Stimulated activated naive CD4-positive, alpha-beta T cell treated with Interleukin-2 at 50 U/mL for 16 hours (primary cell): ENCODE data around the gene MTUS2.

Source experiments
- DNase-seq: peaks from one replicate; lab custom pipeline; 2025; lab: John Stamatoyannopoulos, UW

MTUS2 gene

DNA sequence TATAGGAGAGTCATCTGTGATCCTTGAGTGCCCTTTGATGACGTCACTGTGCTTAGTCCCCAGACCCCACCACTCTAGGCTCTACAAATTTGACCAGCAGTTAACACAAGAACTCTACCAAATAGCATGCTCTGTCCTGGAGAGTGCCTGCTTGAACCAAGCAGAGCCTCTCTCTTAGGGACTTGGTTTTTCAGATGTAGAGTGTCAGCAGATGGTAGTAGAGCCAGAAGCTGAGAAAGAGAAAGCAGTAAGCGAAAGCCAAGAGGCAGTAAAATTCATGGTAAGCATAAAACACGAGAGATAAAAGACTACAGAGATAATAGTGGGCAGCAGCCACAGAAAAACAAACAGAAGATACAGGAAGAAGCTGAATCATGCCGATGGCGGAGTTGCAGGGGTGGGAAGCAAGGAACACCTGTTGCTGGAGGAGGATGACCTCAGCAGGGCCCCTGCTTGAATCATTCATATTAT, 582.1 kb downstream of the MTUS2 start:
- no peak for DNase-seq

DNA sequence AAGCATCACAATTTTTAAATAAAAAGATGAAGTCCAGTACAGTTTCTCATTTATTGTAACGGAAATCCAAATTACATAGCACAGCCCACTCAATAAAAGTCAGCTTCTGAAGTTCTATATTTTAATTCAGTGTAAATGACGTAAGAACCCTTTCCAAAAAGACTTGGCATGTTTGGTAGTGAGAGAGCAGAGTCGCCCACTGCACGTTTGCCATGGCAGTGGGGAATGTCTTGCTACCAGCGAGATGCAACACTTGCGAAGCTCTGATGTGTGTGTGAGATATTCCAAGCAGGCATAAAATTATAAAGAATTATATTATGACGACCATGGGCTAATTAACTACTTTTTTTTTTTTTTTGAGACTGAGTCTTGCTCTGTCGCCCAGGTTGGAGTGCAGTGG, 585.3 kb downstream of the MTUS2 start:
- DNase-seq, result no peak

DNA sequence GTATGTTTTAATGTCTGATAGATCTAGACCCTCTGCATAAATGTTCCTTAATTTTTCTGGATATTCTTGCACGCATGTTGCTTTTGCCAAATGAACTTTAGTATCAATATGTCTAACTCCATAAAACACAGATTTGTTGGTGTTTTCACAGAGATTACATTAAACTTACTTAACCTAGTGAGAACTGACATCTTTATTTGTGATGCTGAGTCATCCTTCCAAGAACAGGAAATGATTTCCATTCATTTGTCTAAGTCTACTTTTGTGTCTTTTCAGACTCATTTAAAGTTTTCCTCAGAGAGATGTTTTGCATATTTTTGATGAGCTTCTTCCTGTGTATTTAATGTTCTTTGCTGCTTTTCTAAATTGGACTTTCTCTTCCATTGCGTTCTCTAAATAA, 591.3 kb downstream of the MTUS2 start:
- no peak for DNase-seq

DNA sequence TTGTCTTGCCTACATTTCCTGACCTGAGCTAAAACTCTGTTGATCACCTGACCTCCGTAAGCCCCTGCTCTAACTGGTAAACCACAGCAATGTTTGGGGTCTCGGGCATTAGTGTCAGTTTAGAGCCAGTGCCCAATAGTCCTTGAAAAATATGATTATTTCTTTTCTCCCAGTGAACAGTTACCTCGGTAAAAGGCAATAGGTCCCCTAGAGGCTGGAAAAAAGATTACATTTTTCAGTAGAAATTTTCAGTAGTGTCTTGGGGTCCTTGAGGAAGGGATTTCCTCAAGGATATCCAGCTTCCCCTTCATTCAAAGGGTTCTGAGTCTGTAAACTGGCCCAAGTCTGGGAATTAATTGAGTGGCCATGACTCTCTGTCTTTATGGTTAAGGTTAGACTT, 597.9 kb downstream of the MTUS2 start:
- no peak for DNase-seq

DNA sequence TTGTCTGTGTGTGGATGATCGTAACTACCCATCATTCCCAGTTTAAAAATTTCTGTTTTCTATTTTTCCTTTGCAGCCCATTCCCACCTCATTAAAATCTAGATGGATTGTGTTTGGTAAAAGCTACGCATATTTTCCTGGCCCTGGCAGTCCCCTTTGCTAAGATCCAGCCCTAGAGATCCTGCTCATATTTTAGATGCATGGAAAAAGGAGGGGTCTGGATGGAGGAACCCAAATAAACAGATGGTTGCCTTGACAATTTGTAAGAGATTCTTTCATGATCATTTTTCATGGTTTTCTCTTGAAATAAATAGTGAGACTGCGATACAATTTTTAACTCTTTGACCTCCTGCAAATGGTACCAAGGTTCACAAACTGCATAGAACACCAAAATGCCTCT, 601.0 kb downstream of the MTUS2 start:
- no peak for DNase-seq

DNA sequence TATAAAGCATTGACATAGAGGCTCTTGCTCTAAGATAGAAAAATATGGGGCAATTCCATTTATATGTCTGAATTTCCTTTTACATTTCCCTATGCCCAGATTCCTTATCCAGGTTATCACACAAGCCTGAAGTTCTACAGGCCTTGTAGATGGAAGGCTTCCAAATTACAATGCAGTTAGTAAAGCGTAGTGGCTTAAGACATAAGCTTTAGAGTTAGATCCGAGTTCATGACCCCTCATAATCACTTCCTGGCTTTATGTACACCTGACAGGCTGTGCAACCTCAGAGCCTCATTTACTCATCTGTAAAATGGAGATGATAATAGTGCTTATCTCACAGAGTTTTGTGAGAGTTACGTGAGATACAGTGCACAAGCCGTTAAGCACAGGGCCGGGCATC, 601.9 kb downstream of the MTUS2 start:
- no peak for DNase-seq

DNA sequence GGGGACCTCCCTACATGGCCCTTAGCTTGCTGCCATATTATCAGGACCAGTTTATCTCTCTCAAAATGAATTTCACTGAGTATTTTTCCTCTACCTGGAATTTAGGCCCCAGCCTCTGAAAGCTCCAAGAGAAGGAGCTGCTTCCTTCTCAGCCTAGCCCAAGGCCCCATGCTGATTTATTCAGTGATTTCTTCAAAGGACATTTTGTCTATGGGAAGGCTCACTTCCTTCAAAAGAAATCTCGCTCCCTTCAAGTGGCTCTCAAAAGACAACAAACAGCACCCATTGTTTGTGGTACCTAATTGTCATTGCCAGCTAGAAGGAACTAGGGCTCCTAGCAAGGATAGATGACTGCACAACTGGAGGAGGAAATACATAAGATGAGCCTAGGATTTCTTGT, 602.9 kb downstream of the MTUS2 start:
- no peak for DNase-seq

DNA sequence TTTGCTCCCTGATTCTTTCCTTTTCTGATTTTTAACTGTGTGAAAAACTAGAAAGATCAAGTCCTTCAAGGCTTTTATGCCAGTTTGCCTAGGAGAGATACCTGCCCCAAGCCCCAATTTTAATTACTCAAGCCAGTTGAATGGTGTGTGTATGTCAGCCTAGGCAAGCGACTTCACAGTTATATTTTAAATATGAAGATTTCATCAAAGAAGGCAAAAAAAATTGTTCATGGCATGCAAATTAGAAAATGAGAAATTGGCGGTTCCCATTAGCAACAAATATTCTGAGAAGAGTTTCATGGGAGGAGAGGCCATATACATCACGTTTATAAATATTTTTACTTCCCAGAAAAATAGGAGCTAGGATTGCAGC, 607.8 kb downstream of the MTUS2 start:
- DNase-seq, result no peak

DNA sequence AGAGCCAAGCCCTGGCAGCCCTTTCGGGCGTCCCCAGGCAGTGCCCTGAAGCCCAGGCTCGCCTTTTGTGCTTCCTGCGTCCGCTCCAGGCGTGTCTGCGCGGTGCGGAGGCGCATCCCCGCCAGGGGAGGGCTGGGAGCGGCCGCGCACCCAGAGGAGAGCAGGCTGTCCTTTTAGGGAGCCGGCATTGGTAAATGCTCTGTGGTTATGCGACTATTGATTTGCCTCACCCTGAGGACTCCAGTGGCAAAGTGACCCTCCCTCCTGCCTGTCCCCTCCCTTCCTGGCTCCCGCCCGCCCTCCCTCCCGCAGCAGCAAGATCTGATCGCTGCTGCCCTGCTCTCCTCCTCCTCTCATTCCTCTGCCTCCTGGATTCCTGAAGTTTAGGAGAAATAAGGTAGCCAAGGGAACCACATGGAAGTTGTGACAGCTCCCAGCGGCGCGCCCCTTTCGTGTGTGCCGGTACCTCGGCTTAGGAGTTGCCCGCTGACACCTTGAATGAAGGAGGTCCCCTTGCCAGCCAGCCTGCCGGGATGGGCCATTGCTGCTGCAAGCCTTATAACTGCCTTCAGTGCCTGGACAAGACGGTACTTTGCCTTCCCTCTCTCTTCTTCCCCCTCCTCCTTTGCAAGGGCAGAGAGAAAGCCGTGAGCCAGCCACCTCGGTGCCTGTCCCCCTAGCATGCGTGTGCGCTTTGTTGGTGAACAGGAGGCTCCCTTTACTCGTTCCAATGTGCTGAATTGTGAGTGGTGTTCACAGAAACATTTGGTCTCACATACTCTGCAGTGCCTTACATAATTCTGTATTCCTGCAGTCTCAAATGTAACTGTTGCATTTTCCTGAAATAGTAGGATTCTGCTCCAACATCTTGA, 608.4 kb downstream of the MTUS2 start:
- DNase-seq, result no peak

DNA sequence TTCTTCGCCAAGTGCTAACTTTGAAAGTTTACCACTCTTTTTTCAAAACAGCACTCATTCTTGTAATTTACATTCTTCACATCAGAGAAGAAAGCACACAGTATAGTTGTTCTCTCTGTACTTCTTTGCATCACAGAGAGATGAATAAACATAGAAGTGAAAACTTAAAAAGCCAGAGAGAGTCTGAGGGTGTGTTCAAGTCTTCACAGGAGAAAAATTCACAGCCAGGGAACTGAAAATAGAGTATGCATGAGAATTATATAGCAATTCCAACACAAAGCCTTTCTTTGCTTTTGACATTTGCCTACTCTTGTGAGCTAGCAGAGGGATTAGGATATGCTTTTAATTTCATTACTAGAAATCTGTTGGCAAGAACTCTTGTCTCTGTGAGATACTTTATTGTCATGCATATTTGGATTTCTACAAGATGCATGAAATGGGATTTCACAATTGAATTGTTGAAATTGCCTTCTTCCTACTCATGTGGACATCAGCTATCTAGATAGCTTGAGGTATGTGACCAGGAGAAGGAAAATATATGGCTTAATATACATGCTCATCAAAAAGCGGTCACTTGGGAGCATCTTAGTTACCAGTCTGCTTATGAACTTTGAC, 609.3 kb downstream of the MTUS2 start:
- no peak for DNase-seq

DNA sequence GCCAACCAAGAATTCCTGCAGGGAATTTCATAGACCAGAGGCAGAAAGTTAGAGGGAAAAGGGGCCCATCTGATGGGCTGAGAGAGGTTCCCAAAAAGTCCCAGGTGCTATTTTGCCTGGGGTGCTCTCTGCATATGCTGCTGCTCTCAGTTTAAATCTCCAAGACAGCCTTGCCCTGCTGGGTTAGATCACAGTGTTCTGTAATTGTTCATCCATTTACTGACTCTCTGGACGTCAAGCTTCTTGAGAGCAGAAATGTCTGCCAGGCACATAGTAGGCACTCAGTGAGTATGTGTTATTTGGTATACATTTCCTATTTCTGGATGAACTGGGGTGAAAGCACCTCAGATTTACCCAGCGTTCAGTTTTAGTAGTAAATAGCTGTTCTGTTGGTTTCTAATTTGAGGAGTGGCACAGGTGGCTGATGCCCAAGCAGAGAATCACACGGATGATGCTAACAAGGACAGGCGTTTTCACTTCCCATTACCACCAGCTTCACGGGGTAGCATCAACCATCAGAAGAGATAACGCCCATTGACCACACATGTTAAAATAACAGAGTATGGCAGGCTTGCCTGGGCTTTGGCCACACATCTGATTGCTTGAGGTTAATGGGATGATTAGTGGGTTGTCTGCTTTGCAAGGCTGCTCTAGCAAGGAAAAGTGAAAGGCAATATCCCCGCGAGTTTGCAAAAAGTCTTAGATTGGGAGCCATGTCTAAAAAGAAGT, 614.2 kb downstream of the MTUS2 start:
- DNase-seq, result no peak

DNA sequence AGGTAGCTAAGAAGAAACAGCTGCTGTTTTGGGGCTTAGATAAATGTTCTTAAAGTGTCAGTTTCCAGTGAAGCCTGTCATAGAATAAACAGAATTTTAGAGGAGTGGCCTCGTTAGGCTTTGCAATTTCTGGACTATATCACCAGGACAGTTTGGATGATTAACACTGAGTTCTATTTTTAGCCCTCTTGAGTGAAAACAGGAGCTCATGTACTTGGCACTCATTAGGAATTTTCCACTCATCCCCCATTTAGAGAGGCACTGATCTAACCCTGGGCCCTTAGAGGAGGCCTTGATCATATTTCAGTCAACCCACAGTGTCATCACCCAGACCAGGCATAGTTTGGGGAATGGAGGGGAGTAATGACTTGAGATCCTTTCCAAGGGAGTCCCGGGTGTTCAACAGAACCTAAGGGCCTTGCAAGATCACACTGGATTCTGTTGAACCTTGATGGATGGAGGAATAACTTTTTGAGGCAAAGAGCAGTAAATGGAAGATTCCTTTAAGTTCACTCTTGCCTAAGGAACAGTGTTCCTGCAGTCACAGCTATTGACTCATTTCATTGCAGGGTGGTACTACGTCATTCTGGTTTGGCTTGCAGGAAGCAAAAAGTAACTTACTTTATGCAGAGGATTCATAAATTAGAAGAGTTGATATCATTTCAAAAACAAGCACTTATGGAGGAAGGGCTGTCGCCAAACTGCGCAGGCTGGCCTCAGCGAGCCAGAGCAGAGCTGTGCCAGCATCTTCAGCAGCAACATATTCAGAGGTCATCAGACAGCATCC, 615.2 kb downstream of the MTUS2 start:
- no peak for DNase-seq

DNA sequence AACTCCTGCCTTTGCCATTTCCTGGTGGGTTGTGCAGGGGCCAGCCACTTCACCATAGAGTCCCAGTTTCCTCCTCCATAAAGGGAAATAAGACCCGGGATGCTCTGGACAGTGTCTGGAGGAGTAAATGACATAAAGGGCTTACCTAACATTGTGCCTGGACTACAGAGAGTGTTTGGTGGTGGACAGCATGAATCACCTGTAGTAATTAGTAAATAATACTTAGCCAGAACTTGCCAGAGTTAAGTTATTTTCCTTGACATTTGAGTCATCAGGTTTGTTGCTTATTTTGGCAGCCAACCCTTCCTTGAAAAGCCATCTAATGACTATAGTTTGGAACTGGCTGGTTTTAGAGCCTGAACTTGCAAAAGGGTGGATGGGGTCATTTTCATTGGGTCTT, 616.2 kb downstream of the MTUS2 start:
- DNase-seq, result no peak

DNA sequence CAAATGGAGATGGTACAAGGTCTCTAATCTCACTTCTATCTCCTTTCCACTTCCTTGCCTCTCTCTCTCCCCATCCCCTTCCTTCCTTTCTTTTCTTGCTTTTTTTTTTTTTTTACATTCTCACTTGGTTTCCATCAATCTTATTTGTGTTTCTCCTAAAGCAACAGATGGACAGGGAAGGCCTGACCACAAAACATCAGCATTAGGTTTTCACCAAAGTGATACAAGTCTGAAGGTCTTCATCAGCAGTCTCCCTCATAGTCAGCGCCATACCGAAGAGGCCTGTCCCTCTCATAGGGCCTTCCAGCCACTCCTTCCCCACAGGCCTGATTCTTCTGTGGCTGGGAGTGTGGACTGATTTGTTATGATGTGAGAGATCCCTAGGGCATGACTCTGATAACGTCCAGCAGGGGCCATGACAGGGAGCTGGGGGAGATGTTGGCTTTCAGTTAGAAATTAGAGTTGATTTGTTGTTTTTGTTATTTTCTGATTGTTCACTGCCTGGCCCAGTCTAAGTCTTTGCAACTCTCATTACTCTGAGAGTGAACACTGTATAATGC, 616.7 kb downstream of the MTUS2 start:
- no peak for DNase-seq

DNA sequence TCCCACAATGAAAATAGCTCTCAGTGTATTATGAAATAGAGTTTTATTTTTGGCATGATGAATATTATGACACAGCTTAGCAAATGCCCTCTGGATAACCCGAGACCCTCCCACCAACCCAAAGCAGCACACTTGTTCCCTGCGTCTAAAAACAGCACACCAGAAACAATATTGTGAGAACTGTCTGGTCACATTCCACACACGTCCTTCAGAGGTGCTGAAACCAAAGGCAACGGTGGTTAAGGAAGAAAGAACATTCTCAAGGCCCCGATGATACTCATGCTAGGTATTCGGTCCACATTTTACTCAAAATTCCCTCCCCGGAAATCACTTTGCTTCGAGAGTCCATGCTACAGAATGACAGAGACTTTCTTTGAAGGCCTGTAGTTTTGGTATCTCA, 618.6 kb downstream of the MTUS2 start:
- DNase-seq, result no peak

DNA sequence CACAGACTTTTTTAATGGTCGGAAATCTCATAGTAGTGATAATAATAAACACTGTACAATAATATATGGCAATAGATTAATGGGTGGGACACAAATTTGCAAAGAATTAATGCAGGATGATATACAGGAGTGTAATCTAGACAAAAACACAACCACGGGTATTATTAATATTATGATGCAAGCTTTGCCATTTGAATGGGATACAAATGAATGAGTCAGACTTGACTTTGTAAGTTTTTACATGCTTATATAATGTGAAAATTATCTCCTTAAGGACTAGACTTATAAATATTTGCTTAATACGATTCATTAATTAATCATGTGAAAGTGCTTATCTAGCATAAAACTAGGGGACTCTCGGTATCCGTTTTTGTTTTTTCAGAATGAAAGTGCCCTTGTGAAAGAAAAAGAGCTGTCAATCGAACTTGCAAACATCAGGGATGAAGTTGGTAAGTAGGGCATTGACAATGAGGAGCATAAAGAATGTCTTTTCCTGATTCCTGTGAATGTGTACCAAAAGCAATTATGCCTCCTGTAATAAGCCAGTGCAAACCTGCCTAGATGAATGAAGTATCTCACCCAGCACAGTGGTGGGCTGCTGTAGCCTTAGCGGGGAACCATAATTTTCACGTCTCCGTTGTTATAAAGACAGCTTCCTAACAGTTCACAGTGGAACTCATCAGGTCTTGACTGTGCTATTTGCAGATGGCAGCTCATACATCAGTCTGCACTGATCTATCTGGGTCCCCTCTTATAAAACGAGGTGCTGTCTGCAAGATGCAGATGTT, 619.7 kb downstream of the MTUS2 start:
- DNase-seq, result no peak

DNA sequence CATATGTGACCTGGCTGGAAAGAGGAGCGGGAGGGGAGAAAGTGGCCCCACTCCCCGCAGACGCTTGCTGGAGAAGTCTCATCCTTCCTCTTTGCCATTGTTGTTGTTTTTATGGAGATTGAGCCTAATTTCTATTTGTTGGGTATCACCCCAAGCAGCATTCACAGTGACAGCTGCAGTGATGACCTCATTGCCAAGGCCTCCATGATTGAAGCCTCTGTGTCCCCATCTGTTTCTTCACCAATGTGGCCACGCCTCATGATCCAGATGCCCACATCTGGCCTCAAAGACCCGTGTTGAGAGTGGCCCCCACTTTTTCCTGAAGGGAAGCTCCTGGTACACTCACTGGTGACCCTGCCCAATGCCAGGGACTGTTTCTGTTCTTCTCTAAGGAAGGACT, 621.2 kb downstream of the MTUS2 start:
- no peak for DNase-seq

DNA sequence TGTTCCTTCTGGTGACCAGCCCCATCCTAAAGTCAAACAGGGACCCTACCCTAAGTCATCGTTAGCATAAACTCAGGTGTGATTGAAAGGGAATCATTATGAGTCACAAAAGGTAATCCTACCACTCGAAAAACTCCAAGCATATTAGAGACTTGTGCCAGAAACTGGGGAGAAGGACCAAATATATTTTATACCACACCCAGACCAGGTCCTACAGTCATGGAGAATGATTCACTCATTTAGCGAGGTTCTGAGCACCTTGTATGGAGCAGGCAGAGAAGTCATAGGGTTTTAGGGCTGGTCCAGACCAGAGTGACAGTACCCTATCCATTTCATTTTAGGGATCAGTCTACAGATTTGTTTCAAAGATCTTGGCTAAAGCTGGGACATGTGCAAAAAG, 625.9 kb downstream of the MTUS2 start:
- DNase-seq, result no peak

DNA sequence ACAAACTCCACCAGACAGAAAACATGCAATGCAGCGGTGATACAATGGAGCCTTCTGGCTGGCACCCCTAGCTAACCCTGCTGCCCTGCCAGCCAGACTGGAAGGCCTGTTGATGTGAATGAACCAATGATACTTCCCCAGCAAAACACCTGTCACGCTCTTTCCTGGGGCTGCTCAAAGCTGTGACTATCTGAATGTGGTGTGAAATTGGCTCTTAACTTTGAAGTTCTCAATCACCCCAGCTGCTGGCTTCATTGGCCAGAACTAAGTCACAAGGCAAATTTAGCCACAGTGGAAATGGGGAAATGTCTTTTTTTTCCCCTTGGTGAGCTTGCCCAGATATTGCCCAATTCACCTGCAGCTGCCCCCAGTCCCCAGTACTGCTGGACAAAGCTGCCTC, 628.0 kb downstream of the MTUS2 start:
- no peak for DNase-seq

DNA sequence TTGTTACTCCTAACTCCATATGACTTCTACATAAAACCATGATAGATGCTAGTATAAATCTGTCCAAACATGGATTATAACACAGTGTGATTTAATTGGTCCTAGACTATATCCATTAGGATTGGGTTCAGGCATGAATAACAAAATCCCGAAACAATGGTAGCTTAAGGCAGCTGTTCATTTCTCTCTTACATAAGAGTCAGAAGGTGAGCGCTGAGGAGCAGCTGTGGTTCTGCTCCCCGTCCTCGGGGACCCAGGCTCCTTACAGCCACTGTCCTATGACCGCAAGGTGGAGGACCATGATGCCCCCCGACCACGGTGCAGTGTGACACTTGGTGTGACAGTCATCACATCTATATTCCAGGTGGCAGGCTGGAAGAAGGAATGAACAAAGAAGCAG, 629.6 kb downstream of the MTUS2 start:
- DNase-seq, result no peak

DNA sequence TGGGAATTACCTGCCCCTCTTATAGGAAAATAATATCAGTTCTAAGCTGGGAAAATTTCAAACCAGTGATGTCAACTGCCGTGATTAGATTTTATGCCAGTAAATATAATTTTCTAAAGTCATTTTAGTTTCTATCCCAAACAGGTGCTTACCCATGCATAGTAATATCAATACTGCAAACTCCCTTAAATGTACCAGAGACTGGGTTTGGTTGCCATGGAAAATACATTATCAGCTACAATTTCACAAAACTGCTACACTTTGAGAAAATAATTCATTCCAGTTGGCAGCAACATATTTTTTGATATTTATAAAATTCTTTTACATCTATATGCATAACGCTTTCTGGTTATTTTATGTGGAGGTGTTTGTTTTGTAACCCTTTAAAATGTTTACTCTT, 631.8 kb downstream of the MTUS2 start:
- no peak for DNase-seq
